HG03354 (cell line): ENCODE data around the gene BTN3A1.
A peak's percentile ranks its signal among the peaks of the same experiment; 100 is the strongest.
"Not testable (repeated sequence)": the region's sequence is repeated elsewhere in the genome, so short reads cannot be mapped to it uniquely, and the experiment has no call there.

ENCODE experiments used
- ATAC-seq: cut with Tn5 transposase; IDR thresholded peaks from one replicate; pipeline ENCODE4 v1.9.1; 2021; ENCODE audit warnings: mild to moderate bottlenecking; ENCODE audit not compliant: unreplicated experiment, poor library complexity, severe bottlenecking

The BTN3A1 gene

DNA sequence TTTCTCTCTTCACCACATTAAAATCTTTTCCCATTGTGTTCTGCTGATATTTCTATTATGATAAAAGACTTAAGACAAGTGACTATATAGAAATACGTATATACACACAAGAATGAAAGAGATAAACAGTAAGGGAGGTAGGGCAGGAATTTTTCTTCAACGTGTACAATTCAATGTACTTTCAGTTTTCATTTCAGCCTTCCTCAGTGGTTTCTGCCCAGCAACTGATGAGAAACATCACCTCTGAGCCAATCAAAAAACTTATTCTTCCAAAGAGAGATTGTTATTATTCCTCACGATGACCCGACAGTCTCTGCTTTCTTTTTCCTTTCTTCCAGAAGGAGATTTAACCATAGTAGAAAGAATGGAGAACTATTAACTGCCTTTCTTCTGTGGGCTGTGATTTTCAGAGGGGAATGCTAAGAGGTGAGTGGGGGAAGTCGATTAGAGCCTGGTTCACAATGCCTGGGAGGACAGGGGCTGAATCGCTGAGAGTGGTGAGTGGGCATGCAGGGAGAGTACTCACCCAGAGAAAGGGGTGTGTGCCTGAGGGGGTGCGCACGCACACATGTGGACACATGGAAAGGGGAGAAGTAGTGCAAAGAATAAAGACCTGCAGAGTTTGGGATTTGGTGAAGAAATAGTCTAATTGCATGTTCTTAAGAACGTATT, at the start of gene BTN3A1:
BTN3A1 (plus strand) TSS at position 289 of the 672 bp plus-strand sequence. CDS start 3,289 bp downstream, outside the sequence.
- peak; percentile 94 for ATAC-seq

GRCh38 chr6:26352315-26352714, 49.8 kb upstream of the BTN3A1 start:
- ATAC-seq = no peak

DNA sequence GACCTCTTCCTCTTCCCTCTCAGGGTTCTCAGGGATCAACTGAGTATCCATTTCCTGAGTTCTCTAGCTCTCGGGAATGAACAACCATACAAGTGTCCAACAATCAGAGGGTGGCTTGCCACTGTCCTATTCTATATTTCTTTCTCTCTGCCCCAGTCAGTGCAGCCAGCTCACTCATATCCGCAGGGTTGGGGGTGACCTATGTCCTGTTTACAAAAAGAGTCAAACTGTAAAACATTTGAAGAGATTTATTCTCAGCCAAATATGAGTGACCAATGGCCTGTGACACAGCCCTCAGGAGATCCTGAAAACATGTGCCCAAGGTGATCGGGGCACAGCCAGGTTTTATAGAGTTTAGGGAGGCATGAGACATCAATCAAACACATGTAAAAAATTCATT, 47.9 kb upstream of the BTN3A1 start:
- ATAC-seq = no peak

DNA sequence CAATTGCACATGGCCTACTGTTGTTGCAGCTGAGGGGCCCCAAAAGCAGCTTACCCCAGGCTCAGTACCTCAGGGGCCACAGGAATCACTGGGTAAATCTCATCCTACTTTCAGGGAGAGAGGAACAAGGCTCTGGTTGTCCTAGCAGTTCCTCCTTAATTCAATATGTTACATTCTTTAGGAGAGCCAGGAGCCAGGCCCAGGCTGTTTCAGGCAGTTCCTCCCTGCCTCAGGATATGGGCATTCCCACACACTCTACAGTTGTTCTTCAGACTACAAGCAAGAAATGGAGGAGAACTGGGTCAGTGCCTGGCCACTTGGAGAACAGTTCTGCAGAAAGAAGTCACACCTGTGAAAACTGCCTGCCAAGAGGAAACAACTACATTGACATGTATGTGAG, 46.7 kb upstream of the BTN3A1 start:
- ATAC-seq = no peak

DNA sequence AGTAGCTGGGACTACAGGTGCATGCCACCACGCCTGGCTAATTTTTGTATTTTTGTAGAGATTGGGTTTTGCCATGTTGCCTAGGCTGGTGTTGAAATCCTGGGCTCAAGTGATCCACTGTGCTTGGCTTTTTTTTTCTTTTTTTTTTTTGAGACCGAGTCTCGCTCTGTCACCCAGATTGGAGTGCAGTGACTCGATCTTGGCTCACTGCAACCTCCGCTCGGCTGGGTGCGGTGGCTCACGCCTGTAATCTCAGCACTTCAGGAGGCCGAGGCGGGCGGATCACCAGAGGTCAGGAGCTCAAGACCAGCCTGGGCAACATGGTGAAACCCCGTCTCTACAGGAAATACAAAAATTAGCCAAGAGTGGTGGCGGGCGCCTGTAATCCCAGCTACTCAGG, 44.5 kb upstream of the BTN3A1 start:
- not testable (repeated sequence) for ATAC-seq

- peak; percentile 50 for ATAC-seq
Measured at GRCh38 chr6:26358511-26358981, 43.5 kb upstream of the BTN3A1 start.

DNA sequence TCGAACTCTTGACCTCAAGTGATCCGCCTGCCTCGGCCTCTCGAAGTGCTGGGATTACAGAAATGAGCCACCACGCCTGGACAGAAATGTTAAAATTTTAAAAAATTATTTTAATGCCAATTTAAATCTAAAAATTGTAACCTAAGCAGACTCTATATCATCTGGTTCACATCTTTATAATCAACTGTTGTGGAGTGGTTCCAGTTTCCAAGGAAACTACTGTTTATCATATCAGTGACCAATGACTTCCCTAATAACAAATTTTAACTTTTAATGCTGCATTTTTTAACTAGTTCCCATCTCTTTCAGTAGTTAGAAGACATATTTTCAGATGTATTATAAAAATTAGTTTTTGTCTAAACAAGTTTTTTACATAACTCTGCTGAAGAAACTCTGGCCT, 42.3 kb upstream of the BTN3A1 start:
- no peak for ATAC-seq

GRCh38 chr6:26360451-26361416, 41.3 kb upstream of the BTN3A1 start:
- ATAC-seq = peak; percentile 55

DNA sequence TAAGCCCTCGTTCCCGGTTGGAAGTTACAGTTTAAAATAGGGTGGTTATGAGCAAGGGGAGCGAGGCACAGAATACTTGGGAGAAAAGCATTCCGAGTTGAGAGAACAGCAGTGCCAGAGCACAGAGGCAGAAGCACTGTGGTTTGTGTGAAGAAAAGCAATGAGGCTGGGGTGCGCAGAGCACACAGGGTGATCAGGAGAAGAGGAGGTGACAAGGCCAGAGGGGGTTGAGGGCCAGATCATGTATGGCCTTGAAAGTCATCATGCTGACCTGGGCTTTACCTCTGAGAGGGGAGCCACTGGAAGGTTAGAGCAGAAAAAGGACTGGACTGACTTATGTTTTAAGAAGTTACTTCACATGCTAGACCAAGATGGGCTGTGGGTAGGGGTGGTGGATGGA, 40.5 kb upstream of the BTN3A1 start:
- no peak for ATAC-seq

DNA sequence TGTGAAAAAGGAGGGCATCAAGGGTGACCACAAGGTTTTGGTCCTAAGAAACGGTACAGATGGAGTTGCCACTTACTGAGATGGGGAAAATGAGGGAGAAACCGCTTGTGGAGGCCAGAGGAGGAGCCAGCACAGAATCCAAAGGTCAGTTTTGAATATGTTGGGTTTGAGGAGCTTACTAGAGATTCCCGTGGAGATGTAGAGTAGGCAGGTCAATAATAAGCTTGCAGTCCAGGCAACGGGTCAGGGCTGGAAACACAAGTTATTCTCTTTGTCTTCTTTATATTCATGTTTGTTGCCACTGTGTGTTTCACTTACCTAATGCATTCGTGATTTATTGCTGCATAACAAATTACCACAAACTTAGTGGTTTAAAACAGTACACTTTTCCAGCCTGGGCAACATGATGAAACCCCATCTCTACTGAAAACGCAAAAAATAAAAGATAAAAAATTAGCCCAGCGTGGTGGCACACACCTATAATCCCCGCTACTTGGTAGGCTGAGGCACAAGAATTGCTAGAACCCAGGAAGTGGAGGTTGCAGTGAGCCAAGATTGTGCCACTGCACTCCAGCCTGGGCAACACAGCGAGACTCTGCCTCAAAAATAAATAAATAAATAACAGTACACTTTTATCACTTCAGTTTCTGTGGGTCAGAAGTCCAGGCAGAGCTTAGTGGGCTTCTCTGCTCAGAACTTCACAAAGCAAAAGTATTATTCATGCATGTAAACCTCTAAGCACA, 39.8 kb upstream of the BTN3A1 start:
- ATAC-seq = no peak

- no peak for ATAC-seq
Measured at GRCh38 chr6:26362836-26363220, 39.2 kb upstream of the BTN3A1 start.

- no peak for ATAC-seq
Measured at GRCh38 chr6:26363882-26364701, 38.0 kb upstream of the BTN3A1 start.

DNA sequence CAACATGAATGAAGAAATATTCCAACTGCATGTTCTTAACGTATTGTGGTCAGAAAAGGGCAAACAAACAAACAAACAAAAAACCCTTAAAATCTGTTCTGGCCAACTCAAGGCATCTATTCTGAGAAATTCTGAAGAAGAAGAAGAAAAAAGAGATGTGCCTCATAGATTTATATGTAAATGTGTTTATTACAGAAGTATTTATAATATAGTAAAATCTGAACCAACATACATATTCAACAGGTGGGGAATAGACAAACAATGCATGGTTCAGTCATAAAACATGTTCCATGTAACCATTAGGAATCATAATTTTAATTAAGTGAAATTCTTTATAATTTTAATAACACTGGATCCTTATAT, 36.5 kb upstream of the BTN3A1 start:
- ATAC-seq = no peak

DNA sequence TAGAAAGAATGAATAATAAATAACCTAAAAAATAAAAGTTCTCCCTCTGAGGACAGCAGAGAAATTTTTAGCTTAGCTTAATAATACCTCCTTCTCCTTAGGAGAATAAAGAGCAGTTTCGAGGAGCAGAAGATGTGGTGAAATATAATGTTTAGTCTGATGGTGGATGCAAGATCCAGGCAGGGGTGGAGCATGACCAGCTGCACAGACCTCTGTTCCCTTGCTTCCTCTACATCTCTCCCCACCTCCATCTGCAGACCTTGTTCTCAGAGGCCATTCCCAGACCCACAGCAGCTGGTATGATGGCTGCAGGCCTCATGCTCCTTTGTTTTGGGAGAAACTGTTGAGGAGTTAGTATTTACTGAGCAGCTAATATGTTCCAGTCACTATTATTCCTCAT, 35.6 kb upstream of the BTN3A1 start:
- ATAC-seq = no peak

DNA sequence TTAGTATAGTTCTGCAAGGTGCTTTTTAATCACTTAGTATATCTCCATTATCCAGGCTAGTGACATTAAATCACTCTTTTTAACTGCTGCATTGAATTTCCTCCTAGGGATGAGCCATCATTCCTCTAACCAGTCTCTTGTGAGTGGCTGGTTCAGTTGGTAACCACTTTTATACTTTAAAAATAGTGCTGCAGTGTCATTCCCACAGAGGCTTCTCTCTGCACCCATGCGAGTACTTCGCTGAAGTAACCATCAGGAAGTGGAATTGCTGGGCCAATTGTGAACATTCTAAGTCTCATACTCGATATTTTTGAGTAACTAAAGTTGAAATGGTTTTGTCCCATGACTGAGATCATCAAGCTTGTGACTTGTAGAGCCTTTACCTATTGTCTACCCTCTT, 35.0 kb upstream of the BTN3A1 start:
- ATAC-seq = no peak

GRCh38 chr6:26371813-26372212, 30.3 kb upstream of the BTN3A1 start:
- not testable (repeated sequence) for ATAC-seq

DNA sequence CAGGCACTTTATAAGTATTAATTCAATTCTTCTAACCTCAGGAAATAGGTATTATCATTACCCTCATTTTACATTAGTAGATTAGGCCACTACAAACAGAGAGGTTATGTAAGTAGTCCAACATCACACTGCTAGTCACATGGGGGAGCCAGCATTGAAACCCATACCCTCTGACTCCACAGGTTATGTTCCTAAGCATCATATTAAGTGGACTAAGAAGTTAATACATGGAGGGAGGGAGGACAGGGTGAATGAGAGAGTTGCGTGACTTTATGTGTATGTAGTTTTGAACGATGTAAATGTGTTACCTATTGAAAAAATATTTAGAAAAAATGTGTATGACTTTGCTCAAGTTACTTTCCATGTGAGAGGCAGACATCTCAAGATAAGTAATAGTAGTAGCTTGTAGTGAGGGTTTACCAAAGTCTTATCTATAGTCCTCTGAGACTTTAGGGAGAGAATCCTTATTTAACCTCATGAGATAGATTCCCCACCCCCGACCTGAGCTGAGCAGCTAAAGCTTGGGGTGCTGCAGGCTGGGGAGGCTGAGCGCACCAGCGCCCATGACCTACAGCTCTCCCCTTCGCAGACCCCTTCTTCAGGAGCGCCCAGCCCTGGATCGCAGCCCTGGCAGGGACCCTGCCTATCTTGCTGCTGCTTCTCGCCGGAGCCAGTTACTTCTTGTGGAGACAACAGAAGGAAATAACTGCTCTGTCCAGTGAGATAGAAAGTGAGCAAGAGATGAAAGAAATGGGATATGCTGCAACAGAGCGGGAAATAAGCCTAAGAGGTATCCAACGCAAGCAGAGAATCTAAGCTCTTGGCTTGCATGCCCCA, 29.5 kb upstream of the BTN3A1 start:
- ATAC-seq = no peak

DNA sequence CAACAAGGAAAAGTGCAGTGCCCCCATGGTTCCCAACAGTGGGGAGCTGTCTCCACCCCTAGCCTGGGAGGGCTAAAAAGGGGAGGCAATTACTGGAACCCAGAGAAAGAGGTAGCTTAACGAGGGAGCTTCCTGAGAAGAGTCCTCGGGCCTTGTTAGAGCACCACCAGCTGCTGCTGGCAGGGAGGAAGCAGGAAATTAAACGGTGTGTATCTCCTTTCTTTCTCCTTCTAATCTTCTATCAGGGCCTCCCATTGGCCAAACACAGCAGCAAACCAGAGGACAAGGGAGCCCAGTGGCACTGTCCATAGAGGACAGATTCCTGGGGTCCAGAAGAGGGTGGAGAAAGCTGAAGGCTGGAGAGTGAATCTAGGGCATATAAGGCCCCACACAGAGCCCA, 26.8 kb upstream of the BTN3A1 start:
- no peak for ATAC-seq

GRCh38 chr6:26377719-26378118, 24.4 kb upstream of the BTN3A1 start:
- ATAC-seq = no peak
